GM12873 (cell line): ENCODE data around the gene NAPA.

Source experiments
- CTCF ChIP-seq: IDR thresholded peaks from 2 replicates; pipeline ENCODE4 v1.5.1; 2012; ENCODE audit warnings: low read depth, mild to moderate bottlenecking, moderate library complexity, low read length, control low read depth; ENCODE audit not compliant: insufficient read depth; ENCODE audit errors: missing control alignments

NAPA gene

GRCh38 chr19:47461876-47462275 lies 53.0 kb downstream of the NAPA start:
- TF ChIP-seq CTCF, result no peak

GRCh38 chr19:47459477-47459876 lies 55.4 kb downstream of the NAPA start:
- TF ChIP-seq CTCF, result no peak

- TF ChIP-seq CTCF, result no peak
Measured at GRCh38 chr19:47458672-47459071, 56.2 kb downstream of the NAPA start.

GRCh38 chr19:47456721-47457474 lies 58.0 kb downstream of the NAPA start:
- no peak for TF ChIP-seq CTCF

- TF ChIP-seq CTCF, result no peak
Measured at GRCh38 chr19:47450478-47450877, 64.4 kb downstream of the NAPA start.

- no peak for TF ChIP-seq CTCF
Measured at GRCh38 chr19:47448360-47448727, 66.5 kb downstream of the NAPA start.

- TF ChIP-seq CTCF, result no peak
Measured at GRCh38 chr19:47447470-47448359, 67.1 kb downstream of the NAPA start.
